Stimulated activated CD8-positive, alpha-beta memory T cell treated with anti-CD3 and anti-CD28 coated beads, Interleukin-4, amount 100 ng/mL, for 48 hours (primary cell): ENCODE data around the gene EMP2.
"Not testable (repeated sequence)": the region's sequence is repeated elsewhere in the genome, so short reads cannot be mapped to it uniquely, and the experiment has no call there.

Source experiments
- DNase-seq: peaks from one replicate; pipeline ENCODE4 v3.0.0-alpha.2; 2020

Gene EMP2, protein sequence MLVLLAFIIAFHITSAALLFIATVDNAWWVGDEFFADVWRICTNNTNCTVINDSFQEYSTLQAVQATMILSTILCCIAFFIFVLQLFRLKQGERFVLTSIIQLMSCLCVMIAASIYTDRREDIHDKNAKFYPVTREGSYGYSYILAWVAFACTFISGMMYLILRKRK

DNA sequence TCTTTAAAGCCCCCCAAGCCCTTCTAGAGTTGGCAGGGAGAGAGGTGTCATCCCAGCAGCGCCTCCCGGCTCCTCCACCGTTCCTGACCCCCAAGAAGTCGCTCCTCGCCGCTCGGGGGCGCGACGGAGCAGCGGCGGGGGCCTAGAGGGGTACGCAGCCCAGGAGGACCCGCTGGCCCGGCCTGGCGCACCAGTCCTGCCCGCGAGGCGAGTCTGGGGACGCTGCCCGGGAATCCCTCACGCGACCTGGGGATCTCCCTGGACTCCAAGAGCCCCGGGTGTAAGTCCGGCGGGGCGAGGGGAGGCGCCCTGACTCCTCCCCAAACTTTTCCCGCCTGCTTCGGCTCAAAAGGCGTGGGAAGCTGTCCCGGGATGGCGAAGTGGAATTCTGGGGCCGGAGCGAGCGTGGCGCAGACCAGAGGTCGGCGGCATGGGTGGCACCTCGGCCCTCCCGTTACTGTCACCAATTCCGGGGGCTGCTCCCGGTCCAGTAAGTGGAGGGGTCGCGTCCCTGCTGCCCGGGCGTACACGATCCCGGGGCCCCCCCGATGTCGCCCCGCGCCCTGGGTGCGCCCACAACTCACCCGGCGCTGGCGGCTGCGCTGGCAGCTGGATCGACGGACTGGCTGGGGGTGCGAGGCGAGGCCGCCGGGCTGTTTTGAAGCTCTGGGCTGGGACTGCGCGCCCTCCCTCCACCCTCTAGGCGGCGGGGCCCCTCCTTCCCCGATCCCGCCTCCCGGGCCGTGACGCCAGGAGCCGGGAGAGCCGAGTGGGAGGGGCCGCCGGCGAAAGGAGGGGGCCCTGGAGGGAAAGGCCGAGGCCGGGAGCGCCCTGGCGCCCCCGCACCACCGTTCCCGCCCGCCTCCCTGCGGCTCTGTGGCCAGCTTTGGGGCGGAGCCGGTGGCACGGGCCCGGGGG lies at the start of gene EMP2:
EMP2 (minus strand) TSS at position 634 of the 918 bp plus-strand sequence. CDS start 32,981 bp downstream, outside the sequence.
- DNase-seq: peak; percentile 26

DNA sequence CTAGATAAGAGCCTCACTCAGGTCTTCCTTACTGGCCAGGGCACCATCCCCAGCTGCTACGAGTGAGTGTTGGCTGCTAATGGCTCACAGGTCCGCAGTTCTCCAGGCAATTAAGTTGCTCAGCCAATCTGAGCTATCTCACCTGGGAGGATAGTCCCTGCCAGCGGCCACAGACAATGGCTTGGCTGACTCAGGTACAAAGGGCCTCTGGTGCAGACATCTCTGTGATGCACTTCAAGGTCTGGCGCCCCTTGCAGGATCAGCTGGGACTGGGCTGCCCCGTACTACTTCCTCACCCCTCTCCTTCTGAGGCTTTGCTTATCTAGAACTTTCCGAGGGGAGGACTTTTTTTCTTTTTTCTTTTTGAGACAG lies 49.2 kb upstream of the EMP2 start:
- DNase-seq: no peak

DNA sequence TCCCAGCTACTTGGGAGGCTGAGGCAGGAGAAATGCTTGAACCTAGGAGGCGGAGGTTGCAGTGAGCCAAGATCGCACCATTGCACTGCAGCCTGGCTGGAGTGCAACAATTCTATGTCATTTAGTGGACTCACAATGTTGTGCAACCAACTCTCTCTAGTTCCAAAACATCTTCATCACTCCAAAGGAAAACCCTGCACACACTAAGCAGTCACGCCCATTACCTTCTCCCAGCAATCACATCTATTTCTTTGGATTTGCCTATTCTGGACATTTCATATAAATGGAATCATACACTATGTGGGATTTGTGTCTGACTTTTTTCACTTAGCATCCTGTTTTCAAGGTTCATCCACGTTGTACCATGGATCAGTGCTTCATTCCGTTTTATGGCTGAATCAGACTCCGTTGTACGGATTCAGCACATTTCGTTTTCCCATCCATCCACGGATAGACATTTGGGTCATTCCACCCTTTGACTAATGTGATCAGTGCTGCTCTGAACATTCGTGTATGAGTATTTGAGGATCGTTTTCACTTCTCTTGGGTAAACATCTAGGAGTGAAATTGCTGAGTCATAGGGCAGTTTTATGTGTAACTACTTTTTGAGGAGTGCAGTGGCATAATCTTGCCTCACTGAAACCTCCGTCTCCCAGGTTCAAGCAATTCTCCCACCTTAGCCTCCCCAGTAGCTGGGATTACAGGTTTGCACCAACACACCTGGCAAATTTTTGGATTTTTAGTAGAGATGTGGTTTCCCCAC lies 45.4 kb upstream of the EMP2 start:
- DNase-seq: no peak

DNA sequence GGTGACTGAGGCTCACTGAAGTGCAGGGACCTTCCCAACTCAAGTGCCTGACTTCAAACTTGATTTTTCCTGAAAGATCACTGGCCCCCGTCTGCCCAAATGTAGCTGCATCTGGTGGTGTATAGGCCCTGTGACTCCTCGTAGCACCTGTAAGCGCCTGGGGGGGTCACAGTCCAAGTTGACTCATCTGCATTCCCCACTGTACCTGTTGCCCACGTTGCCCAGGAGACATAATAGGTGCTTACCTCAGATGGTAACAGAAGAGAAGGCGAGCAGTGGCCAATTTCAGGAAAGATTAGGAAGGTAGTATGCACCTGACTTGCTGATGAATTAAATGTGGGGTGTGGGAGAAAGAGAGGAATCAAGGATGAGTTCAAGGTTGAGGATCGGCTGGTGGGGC lies 44.1 kb upstream of the EMP2 start:
- no peak for DNase-seq

DNA sequence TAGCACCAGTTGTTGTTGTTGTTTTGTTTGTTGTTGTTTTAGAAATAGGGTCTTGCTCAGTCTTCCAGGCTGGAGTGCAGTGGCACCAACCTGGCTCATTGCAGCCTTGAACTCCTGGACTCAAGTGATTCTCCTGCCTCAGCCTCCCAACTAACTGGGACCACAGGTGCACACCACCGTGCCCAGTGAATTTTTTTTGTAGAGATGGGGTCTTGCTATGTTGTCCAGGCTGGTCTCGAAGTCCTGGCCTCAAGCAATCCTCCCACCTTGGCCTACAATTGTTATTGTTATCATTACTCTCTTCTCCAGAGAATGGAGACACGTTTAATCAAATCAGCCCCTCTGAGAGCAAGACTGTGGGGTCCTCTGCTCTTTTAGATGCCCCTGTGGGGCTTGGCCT lies 42.7 kb upstream of the EMP2 start:
- DNase-seq: no peak

DNA sequence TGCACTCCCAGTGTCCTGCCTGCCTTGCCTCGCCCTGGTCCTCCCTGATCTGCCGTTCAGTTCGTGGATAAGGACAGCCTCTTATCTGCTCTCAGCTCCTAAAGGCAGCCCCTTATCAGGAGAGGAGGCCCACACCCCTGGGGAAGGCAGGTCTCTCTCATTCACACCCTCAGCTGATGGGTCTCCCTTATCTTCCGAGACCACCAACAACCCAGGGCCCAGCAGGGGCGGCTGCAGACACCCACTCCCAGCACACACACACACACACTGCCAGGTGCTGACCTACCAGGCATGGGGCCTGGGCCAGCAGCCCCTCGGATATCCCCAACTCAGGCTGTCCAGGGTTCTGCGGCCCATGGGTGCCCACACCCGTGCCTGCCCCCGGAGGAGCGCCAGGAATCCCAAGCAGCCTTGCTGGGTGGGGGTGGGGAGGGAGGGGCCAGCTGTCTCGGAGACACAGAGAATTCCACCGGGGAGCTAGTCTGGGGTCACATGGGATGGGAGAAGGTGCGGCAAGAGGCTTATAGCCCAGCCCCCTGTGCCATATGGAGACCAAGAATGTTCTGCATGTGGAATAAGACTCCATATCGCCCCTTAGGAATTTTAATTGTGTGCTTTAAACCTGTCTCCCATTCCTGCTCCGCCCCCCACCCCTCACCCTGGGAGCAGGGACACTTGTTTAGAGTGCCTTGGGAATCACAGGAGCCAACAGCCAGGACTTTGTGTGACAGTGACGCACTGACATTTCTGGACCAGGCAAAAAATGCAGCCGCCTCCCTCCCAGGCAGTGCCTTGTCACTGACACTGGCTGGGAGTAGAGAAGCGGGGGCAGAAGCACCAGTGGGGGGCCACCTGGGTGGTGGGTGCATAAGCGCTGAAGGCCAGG lies 41.9 kb upstream of the EMP2 start:
- DNase-seq: no peak

DNA sequence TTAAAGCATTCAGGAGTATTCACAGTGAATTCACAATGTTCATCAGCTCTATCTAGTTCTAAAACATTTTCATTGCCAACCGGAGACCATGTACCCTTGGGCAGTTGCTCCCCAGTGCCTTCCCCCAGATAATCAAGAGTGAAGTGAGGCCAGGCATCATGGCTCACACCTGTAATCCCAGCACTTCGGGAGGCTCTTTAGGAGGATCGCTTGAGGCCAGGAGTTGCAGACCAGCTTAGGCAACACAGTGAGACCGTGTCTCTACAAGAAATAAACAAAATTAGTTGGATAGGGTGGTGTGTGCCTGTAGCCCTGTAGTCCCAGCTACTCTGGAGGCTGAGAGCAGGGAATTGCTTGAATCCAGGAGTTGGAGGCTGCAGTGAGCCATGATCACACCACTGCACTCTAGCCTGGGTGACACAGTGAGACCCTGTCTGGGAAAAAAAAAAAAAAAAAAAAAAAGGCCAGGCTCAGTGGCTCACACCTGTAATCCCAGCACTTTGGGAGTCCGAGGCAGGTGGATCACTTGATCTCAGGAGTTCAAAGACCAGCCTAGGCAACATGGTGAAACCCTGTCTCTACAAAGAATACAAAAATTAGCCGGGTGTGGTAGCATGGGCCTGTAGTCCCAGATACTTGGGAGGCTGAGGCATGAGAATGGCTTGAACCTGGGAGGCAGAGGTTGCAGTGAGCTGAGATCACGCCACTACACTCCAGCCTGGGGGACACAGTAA lies 41.0 kb upstream of the EMP2 start:
- DNase-seq: not testable (repeated sequence)

DNA sequence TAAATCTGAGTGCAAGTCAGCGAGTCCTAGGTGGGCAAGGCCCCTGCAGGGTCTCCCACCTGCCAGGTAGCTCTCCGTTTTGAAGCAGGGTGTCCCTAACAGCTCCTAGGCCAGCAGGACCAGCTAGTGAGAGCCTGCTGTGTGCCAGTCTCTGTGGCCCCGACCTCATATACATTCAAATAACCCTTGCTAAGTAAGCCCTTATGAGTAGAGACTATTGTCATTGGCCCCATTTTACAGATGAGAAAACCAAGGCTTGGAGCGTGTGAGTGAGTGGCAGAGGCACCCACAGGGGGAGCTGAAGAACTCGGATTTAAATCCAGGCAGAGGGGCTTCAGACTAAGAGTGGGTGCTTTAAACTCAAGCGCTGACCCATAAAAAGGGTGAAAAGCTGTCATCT lies 39.7 kb upstream of the EMP2 start:
- no peak for DNase-seq

DNA sequence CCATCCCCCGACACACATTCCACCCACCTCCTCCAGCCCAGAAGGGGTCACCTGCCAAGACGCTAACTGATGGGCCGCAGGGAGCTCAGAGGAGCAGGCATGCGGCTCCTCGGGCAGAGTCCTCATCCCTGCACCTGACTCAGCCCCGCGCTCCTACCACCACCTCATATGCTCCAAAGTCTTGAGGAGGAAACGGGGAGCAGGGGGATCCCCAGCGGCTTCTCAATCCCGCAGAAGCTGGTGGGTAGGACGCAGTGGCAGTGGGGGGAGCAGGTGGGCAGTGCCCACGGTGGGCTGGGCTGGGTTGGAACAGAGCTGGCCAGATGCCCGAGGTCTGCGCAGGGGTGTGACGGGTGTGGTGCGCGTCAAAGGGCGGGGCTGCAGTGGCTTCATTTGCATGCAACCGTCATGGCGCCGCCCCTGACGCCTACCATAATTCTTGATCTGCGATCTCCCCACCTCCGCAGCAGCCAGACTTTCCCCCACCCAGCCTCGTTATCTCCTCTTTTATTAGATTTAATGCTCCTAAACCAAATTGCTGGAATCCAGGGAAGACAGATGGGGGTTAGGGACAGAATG lies 39.0 kb upstream of the EMP2 start:
- DNase-seq: peak; percentile 51

DNA sequence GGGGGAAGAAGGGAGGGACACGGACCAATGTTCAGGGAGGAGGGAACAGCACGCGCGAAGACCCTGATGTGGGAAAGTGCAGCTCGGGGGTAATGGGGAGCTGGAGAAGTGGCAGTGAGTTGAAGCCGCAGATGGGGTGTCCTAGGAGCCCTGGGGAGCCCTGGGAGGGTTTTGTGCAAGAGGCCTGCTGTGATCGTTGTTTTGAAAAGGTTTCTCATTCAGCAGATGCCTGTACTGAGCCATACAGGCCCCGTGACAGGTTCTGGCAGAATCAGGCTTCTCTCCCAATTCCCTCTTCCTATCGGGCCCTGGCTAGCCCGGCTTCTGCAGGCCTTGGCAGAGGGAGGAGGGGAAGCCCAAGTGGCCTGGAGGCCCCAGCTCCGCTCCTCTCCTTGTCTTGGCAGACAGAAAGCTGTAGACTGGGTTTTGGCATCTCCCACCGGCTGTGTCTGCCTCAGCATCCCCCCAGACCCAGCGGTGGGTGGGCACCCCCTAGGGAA lies 38.4 kb upstream of the EMP2 start:
- DNase-seq: no peak

DNA sequence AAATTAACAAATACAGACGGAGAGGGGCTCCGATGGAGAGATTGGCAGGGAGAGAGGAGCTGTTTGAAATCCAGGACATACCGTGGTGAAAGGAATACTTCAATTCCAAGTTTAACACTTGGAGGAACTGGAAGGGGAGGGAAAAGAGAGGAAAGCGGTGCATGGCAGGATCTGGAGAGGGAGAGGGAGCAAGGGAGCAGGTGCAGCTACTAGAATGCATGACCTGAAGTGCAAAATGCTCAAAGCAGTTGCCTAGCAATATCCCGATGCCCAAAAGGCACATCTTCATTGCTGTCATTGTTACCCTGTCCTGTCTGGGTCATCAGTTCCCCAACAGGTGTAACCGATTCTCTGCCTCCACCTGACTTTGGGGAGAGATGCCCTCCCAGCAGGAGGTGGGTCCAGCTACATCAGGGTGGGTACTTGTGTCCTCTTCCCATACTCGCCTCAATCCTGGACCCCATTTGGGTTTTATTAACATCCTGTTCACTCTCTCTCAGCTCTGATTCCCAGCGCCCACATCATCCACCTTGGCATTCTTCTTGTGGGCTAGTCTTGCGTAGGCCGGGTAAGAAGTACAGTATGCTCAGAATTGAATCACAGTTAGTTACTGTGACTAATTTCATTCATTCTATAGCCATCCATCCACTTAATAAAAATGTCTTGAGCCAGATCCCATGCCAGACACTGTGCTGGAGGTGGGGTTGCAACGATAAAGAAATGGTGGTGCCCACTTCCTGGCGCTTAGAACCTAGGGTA lies 37.4 kb upstream of the EMP2 start:
- no peak for DNase-seq

DNA sequence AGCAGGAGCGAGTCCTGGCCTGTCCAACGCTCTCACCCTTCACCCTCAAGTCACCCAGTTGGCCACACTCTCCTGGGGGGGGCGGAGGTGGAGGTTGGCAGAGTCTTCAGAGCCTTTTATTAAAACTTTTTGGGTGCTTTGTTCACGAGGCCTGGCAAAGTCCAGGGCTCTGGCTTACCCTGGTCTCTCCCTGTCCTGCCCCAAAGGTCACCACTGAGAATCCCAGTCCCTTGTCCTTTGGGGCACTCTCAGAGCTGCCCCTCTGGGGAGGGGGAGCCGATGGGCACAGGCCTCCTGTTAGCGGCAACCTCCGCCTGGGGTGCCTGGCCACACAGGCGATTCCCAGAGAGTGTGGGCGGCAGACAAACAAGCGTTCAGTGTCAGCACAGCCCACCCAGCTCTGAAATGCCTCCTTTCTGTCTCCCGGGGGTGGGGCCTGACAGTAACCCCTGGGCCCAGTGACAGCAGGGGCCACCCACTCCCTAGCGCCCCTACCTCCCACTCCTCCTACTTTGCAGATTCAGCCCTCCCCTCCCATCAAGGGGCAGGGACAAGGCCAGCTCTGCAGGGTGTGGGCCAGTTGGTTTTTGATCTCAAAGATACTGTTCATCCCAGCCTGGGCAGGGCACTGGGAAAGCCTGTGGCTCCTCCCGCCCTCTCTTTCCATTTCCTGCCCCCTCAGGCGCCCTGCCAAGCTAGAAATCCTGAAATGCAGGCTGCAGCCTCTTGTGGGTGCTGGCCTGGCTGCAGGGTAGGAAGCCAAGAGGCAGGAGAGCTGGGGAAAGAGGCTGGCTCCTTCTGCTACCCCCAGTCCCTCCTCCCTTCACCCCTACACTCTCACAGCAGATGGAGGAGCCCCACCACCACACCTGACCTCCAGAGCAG lies 36.6 kb upstream of the EMP2 start:
- DNase-seq: no peak

DNA sequence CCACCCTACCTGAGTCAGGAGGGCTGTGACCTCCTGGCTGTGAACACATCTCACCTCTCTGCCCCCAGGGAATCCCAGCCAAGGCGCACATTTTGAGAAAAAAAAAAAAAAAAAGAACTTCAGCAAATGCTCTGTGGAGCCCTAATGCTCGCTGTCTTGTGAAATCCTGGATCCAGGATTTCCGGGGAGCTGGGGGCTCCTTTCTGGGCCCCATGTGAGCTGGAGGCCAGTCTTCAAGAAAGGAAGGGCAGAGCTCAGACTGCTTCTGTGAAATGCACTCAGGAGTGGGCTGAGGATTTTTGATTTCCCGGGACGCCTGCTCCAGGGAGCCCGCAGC lies 36.0 kb upstream of the EMP2 start:
- DNase-seq: no peak

DNA sequence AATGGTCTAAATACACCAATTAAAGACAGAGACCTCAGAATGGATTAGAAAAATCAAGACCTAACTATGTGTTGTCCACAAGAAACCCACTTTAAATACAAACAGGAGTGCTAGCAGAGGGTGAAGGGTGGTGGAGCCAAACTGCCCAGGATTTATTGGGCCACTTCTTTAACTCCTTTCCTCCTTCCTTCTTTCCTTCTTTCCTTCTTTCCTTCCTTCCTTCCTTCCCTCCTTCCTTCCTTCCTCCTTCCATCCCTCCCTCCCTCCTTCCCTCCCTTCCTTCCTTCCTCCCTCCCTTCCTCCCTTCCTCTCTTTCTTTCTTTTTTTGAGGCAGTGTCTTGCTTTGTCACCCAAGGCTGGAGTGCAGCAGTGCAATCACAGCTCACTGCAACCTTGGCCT lies 34.3 kb upstream of the EMP2 start:
- no peak for DNase-seq

DNA sequence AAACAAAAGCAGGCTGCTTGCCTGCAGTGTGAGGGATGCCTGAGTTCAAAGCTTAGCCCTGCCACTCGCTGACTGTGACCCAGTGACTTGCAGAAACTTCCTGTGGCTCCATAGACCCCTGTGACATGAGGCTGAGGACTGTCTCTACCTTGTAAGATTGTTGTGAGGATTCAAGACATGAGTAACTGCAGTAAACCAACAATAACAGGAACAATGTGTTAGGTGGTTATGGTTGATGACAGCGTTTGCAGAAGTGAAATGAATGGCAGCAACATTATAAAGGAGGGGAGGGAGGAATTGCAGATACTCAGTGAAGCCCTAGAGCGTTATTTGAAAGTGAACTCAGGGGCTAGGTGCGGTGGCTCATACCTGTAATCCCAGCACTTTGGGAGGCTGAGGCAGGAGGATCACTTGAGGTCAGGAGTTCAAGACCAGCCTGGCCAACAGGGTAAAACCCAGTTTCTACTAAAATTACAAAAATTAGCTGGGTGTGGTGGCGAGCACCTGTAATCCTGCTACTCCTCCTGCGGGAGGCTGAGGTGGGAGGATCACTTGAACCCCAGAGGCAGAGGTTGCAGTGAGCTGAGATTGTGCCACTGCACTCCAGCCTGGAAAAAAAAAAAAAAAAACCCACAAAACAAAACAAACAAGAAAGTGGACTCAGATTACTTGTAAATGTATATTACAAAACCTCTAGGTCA lies 33.5 kb upstream of the EMP2 start:
- DNase-seq: no peak

DNA sequence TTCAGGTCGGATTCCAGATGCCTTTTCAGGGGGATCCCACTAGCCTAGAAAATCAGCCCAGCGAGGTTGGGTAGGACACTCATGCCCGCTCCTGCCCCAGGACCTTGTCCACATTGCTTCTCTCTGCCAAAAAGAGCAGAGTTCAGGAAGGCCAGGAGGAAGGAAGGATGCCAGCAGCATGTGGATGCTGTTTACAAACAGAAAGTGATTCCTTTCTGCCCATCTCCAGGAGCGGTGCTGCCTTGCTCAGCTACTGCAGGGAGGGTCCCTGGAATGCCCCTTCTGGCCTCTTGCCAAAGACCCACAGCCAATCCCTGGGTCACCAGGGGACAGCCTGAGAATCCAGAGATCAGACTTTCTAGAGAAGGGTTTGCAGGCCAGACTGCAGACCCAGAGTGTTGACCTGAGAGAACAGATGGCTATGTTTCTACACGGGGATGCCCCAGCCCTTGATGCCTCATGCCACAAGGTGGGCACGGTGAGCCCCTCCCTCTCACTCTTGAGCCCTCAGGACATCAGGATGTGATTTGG lies 32.3 kb upstream of the EMP2 start:
- no peak for DNase-seq

DNA sequence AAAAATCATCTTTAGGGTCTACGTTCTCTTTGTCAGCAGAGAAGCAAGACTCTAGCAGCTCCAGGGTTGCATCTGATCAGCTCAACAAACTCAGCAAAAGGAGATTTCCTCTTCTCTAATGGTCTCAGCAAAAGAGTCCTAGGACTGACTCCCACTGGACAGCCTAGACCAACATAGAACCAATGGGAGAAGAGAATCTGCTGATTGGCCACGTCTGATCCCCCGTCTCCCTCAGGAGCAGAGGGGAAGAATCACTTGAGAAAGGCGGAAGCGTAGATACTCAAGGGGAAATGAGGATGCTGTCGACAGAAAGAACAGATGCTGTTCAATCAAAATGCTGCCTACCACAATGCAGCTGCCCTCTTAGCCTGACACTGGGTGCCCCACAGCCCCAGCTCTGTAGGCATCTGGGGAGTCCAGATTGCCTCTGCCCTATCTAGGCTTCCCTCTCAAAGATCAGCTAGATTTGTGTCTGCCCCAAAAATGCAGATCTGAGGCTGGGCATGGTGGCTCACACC lies 31.5 kb upstream of the EMP2 start:
- DNase-seq: no peak

DNA sequence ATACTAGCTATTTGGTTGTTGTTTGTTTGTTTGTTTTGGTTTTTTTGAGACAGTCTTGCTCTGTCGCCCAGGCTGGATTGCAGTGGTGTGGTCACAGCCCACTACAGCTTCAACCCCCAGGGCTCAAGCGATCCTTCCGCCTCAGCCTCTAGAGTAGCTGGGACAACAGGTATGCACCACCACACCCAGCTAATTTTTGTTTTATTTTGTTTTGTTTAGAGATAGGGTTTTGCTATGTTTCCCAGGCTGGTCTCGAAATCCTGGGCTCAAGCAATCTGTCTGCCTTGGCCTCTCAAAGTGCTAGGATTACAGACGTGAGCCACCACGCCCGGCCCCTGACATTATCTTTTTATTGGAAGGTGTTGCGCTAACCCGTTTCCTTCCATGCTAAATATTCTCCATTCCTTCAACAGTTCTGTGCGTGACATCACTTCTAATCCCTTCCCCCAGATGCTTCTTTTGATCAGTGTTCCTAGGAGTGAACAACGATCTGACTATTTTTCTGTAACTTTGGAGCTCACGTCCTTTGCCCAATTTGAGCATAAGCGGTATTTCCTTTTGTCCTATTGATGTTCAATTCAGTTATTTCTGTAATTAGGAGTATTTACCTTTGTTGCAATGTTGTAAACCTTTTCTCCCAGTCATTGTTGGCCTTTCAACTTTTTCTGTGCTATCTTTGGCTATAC lies 30.2 kb upstream of the EMP2 start:
- no peak for DNase-seq
